CD4-positive, alpha-beta T cell treated with Interleukin-2 at 100 ng/mL for 4 hours (primary cell): ENCODE data around the gene CDC42SE2.
"Not testable (repeated sequence)": the region's sequence is repeated elsewhere in the genome, so short reads cannot be mapped to it uniquely, and the experiment has no call there.

Experiments
- DNase-seq: peaks from one replicate; pipeline ENCODE4 v3.0.0-alpha.2; 2020; ENCODE audit warnings: low spot score

CDC42SE2 gene

DNA sequence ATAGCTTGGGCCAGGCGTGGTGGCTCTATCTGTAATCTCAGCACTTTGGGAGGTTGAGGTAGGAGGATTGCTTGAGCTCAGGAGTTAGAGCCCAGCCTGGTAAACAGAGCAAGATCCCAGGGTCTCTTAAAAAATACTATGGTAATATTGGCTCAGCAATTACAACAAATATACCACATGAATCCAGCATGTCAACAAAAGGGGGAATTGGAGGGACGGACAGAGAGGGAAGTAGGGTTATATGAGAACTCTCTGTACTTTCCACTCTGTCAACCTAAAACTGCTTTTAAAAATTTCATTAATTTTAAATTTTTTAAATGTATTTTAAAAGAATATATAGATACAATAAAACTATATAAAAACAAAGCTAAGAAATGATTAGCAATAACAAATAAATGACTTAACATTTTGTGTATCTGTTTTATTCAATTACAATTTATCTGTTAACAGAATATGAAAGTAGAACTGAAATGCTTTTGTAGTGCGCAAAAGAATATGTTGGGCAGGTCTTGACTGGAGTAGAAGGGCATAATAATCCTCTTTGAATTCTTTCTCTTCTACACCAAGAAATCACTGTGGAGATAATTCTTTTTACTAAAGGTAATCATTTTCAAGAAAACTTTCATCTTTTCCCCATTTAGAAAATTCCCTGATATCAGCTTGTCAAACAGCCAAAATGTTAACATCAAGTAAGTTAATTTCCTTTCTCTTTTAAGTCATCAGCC is 12.9 kb upstream of the CDC42SE2 start:
- DNase-seq, result no peak

DNA sequence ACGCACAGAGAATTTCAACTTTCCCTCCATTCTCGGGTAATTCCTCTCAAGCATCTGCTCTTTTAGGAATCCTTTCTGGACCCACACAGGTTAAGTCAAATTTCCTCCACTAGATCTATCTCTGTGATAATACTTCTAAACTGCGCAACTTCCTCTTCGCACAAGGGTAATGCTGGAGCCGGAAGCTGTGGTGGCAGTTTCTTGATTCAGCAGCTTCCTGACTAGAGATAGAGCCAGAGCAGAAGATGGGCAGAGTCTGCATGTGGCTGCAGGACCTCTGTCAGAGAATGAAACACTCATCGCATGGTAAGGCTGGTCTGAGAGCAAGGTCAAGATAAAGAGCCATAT is 11.1 kb upstream of the CDC42SE2 start:
- DNase-seq, result peak; percentile 88

DNA sequence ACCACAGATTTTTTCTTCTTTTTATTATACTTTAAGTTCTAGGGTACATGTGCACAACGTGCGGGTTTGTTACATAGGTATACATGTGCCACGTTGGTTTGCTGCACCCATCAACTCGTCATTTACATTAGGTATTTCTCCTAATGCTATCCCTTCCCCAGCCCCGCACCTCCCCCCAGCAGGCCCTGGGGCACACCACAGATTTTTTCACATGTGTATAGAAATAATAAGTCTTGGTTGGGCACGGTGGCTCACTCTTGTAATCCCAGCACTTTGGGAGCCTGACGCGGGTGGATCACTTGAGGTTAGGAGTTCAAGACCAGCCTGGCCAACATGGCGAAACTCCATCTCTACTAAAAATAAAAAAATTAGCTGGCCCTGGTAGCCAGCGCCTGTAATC is 9.8 kb upstream of the CDC42SE2 start:
- DNase-seq, result not testable (repeated sequence)

DNA sequence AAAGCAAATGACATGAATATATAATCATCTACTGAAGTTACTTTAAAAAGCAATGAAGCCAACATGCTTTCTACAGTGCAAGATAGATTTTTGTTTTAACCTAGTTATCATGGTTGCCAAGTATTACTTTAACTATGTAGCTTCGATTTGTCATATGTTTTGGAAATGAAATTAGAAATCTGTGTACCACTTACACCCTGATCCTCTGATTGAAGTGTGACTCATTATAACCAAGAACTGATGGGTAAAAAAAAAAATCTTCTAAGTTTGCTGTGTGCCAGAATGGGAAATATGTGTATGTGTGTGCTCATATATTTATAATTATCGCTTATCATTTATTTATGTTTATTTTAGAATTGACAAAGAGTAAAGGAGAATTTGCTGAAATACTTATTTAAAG is 9.1 kb upstream of the CDC42SE2 start:
- DNase-seq, result peak; percentile 62

DNA sequence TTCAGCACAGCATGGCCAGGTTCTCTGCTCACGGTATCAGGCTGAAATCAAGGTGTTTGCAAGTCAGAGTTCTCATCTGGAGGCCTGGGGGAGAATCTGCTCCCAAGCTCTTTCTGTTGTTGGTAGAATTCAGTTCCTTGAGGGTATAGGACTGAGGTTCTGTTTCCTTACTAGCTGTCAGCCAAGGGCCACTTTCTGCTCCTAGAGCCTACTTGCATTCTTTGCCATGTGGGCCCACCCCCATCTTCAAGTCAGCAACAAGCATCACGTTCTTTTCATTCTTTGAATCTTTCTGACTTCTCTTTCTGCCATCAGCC is 7.4 kb upstream of the CDC42SE2 start:
- no peak for DNase-seq

DNA sequence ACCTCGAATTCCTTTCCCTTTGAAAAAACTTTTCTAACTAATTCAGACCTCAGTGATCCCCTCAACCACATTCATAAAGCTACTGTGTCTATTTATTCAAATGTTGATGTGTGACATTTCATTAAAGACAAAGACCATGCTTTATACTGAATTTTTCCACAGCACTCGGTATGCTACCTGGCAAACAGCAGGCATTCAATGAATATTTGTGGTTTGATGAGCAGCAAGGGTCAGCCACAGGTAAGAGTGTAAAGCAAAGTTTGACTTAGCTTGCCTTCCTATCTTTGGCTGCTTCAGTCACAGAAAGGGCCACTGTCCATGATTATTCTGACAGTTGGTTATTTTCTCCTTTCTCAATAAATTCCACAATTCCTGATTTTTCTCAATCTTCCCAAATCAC is 5.1 kb upstream of the CDC42SE2 start:
- no peak for DNase-seq

DNA sequence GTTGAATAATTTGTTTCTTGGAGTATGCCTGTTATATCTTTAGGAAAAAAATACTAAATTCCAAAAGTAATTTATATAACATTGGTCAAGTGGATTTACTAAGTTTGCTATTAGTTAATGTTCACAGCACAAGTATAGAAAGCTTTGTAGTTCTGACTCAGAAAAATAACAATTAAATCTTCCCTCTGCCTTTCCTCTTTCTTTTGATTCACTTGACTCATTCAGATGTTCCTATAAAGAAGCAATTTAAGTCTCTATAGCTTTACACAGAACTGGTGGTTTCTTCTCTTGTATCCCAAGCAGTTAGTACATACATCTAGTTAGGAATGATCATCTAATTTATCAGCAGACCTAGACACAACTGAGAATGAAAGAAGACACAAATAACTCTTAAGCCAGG is 4.5 kb upstream of the CDC42SE2 start:
- DNase-seq, result no peak

DNA sequence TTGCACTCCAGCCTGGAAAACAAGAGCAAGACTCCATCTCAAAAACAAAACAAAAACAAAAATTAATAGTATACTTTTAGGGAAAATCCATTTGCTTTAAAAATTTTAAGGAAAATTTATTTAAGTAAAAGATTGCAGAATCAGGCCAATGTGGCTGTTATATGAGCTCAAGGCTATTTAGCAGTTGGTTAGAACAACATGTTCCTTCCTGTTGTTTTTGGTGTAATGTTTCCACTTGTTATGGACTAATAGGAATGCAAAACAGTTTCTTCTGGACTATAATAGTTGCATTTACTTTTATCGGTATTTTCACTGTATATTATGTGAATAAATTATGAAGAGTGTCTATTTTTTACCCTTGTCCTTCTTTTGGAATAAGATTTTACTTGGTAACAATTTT is 3.0 kb upstream of the CDC42SE2 start:
- no peak for DNase-seq

DNA sequence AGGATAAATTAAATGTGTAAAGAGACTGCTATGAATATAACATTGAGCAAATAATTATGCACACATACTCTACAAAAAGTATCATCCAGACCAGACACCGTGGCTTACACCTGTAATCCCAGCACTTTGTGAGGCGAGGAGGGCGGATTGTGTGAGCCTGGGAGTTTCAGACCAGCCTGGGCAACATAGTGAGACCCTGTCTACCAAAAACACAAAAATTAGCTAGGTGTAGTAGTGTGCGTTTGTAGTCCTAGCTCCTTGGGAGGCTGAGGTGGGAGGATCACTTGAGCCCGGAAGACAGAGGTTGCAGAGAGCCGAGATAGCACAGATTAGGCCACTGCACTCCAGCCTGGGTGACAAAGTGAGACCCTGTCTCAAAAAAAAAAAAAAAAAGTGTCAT is 2.4 kb upstream of the CDC42SE2 start:
- DNase-seq, result no peak

DNA sequence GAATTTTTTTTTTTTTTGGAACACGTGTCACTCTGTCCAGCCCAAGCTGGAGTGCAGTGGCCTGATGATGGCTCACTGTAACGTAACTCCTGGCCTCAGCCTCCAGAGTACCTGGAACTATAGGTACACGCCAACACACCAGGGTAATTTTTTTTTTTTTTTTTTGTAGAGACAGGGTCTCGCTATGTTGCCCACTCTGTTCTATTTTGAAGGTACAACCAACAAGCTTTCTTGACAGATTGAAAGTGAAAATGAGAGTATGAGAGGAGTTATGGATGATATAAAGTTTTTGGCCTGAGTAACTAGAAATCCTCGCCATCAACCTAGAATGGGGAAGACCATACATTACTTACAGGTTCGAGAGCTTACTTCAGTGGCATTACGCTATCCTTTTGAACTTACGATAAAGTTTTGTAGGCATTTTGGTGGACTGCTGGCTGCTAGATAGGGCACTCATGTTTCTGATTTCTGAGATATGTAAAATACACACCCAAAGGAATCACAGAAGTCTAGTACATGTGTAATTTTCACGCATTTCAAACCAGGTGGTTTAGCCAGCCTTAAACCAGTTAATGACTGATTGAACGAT is 806 bp upstream of the CDC42SE2 start:
- no peak for DNase-seq

DNA sequence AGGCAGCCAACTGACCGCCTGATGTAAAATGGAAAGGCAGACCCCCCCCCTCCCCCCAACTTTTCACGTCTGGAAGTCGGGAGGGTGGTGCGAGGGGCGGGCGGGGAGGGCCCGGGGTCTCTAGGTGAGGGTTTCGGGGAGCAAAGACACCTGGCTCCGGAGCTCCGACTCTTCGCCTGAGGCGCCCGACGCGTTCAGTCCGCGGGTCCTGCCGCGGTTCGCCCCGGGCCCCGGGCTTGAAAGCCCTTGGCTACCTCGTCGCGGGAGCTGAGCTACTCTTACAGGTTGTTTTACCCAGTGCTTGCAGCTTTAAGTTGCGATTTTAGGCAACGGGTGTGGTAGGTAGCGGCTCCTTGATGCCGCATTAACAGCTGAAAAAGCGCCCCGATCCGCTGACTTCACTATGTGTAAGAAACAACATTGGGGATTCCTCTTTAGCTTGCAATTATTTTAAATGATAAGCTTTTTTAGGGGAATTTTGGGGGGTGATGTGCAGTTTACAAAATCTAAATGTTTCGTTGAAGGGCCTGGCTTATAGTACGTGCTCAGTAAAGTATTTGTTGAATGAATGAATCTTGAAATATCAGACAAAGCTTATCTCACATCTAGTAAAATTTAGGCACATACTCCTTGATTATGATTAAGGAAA is 722 bp downstream of the CDC42SE2 start:
- peak; percentile 57 for DNase-seq

DNA sequence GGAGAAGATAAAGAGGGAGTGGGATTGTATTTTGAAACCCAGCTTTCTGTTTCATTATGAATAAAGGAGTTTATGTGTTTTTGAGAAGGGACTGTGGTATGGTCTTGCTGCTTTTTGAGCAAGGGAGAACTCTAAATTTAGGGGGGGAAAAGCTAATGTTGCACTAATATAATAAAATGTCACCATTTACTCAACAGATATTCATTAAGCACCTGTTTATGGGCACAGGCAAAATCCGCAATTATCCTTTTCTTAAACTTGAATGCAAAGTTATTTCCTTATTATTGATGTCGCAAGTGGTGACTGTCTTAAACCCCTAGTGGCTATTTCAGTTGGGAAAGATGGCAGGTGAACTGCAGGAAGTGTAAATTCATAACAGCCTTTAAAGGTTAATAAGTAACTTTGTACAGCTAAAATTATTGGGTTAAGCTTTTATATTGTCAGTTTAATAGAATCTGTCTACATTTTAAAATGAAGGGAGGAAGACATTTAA is 1.5 kb downstream of the CDC42SE2 start:
- DNase-seq, result peak; percentile 63

DNA sequence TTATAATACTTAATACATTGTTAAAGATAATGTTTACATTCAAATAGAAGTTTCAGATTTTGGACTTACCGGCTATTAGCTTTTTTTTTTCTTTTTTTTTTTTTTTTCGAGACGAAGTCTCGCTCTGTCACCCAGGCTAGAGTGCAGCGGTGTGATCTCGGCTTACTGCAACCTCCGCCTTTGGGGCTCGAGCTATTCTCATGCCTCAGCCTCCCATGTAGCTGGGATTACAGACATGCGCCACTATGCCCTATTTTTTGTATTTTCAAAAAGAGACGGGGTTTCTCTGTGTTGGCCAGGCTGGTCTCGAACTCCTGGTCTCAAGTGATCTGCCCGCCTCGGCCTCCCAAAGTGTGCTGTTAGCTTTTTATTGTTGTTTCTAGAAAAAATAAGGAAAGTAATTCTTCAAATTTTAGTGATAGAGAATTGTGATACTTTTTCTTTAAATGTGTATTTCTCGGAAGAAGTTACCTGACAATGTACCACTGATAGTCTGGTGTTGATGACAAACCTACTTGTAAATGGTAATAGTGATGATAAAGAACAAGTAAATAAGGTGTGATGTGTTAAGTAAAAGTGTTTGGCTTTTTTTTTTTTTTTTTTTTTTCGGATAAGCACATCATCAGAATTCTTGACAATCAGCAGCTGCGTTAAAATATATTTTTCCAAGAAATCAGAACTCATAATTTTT is 2.7 kb downstream of the CDC42SE2 start:
- DNase-seq, result peak; percentile 71

DNA sequence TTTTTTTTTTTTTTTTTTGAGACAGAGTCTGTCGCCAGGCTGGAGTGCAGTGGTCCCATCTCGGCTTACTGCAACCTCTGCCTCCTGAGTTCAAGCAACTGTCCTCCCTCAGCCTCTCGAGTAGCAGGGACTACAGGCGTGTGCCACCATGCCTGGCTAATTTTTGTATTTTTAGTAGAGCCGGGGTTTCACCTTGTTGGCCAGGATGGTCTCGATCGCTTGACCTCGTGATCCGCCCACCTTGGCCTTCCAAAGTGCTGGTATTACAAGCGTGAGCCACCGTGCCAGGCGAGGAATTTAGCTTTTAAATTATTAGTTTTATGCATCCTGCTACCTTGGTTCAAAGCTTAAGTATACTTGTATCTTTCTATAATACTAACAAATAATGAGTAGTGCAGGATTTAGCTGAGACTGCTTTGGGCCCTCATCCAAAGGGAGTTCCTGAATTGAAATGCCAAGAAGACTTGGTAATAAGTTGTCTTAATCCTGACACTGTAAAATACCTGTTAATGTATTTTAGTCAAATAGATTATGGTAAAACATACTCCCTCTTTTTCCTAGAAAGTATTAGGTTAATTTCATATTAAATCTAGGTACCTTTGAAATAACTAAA is 5.0 kb downstream of the CDC42SE2 start:
- DNase-seq, result no peak

DNA sequence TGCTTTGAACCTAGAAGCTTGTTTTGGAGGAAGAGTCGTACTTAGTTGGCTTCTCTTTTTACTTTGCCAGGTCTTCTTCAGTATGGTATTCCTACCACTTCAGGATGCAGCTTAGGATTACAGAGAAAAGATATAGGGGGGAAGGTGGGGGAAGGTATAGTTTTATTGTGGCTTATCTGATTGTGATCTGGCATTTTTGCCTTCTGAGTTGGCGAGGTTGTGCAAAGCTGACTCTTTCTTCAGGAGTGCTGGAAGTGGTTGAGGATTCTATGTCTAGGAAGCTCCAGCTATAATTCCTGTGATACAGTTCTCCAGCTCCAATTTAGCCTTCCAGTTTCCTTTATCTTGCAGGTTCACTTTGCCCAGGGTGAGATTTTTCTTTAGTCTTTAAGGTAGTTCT is 7.0 kb downstream of the CDC42SE2 start:
- no peak for DNase-seq

DNA sequence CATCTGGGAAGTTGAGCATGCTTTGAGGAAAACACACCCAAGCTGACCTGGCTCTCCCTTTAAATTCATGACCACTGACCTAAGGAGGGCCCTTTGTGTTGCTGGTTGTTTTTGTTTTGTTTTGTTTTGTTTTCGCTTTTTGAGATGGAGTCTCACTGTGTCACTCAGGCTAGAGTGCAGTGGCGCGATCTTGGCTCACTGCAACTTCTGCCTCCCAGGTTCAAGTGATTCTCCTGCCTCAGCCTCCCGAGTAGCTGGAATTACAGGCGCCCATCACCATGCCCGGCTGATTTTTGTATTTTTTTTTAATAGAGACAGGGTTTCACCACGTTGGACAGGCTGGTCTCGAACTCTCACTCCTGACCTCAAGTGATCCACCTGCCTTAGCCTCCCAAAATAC is 8.0 kb downstream of the CDC42SE2 start:
- not testable (repeated sequence) for DNase-seq

DNA sequence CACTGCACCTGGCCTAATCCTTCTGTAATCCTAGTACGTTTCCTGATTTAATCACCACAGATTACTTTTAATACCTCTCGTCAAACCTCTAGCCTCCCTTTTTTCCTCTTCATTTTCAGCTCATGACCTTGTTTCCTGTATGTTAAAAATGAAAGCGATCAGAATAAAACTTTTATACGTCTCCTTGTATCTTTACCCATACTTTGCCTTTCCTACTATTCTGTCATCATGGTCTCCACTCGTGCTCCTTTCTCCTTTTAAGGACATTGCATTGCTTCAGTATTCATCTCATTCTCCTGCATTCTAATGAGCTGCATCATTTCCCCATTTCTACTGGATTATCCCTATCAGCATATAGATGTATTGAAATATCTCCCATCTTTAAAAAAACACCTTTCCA is 8.5 kb downstream of the CDC42SE2 start:
- DNase-seq, result no peak

DNA sequence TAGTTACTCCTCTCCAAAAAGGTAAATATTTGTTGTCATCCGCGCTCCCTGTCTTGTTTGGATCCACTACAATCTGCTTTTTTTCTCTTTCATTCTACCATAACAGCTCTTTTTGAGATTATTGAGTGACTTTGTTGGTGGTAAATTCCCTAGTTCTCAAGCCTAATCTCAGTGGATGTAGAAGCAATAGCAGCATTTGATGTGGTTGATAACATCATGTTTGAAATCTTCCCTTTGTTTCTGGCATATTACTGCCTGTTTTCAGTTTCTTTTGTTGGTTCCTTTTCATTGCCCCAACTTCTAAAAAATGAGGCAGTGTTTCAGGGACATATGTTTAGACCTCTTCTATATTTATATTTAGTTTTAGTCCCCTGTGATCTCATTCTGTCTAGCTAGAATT is 8.9 kb downstream of the CDC42SE2 start:
- DNase-seq, result peak; percentile 55

DNA sequence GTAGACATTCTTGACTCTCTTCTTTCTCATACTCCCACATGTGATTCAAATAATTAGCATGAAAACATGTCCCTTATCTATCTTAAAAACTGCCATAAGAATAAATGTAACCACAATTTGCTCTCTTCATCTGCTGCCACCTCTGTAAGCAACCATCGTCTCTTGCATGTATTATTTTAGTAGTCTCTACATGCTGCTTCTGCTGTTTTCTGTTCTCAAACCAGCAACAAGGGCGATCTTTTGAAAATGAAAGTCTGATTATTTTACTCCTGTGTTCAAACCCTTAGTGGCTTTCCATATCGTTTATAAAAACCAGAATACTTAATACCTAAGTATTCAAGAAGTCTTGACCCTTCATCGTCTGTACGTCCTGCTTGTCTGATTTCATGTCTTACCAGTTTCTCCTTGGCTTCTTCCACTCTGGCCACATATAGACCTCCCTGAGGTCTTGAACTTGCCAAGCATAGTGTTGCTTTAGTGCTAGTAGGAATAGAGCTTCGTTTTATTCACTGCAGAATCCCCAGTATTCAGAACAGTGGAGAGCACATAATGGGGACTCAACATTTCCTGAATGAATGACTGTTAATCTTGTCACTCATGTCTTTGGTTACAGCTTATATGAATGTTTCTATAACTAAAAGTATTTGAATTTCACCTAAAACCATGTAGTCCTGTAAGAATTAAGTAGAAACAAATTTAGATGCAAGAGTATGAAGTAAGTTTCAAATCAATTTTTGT is 10.6 kb downstream of the CDC42SE2 start:
- no peak for DNase-seq

DNA sequence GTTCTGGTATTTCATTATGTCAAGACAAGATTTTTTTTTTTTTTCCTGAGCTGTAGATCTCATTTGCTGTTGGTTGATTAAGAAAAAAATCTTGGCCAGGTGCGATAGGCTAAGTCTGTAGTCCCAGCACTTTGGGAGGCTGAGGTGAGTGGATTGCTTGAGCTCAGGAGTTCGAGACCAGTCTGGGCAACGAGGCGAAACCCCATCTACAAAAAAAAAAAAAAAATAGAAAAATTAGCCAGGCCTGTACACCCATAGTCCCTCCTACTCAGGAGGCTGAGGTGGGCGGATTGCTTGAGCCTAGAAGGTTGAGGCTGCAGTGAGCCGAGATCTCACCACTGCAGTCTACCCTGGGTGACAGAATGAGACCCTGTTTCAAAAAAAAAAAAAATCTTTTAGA is 12.2 kb downstream of the CDC42SE2 start:
- DNase-seq, result no peak

DNA sequence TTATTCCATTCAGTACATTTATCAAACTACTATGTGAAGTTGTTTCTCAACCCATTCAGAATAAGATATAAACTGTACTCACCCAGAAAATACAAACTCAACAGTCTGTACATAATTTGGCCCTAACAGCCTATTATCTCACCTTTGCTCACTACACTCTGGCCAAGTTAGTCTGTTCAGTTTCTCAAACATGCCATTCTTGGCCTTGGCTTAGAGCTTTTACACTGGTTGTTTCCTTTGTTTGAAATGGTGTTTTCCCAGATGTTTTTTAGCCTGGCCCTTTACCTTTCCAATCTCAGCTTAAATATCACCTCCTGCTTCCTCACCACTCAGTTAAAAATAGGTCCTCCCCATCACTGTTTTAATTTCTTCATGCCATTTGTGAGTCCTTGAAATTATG is 13.6 kb downstream of the CDC42SE2 start:
- DNase-seq, result no peak
